Measurements from ENCODE around the gene S1PR3.

Gene S1PR3

GRCh38 chr9:88996046-88996920, 5.0 kb downstream of the S1PR3 start:
- no peak overlapping the region for H3K4me2 ChIP-seq (ENCODE audit: low read length)
- no peak overlapping the region for H3K27ac ChIP-seq (ENCODE audit: low read depth, low read length)
- H3K4me3 ChIP-seq (ENCODE audit: low read length), result no peak overlapping the region
- H4K20me1 ChIP-seq (ENCODE audit: control insufficient read depth, insufficient read depth, low read depth, low read length), result no peaks in the 10 kb centered on the region
- no peaks in the 10 kb centered on the region for H3K9me3 ChIP-seq (ENCODE audit: control insufficient read depth, insufficient read depth, low read length)
- H3K36me3 ChIP-seq (ENCODE audit: control insufficient read depth, low read length), result no peaks in the 10 kb centered on the region
- H3K4me1 ChIP-seq (ENCODE audit: control insufficient read depth, low read length), result no peaks in the 10 kb centered on the region
- H3K9me2 ChIP-seq (replicated peaks; ENCODE audit: control insufficient read depth, low read length), result no peaks in the 10 kb centered on the region
- TF ChIP-seq CTCF (IDR thresholded peaks at IDR 0.05; ENCODE audit: low read depth, low read length, poor library complexity, severe bottlenecking) (no peak), EZH2phosphoT487 (IDR thresholded peaks at IDR 0.05; ENCODE audit: borderline replicate concordance, low read length) (no peak)
- H3K27me3 ChIP-seq (ENCODE audit: control insufficient read depth, low read length), result no peaks in the 10 kb centered on the region
- H3F3A ChIP-seq (ENCODE audit: control insufficient read depth, insufficient read depth), result no peaks in the 10 kb centered on the region
- H3K79me2 ChIP-seq (ENCODE audit: control insufficient read depth, low read length), result no peaks in the 10 kb centered on the region

DNA sequence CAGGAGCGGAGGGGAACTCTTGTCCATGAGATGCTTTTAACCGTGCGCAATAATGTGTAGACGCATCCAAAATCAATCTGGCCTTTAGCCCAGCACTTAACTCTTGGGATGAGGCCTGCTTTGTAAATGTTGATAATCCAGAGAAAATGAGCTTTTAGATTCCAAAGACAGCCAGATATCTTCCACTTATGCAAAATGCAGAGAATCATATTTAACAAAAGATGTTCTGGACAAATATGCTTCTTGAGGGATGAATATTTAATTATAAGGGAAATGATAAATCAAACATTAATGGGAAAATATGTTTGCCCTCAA, 5.6 kb downstream of the S1PR3 start:
- Histone ChIP-seq H3K27me3 (ENCODE audit: control insufficient read depth, low read length) (no peaks in the 10 kb centered on the region), H3K36me3 (ENCODE audit: control insufficient read depth, low read length) (no peaks in the 10 kb centered on the region), H3K4me3 (ENCODE audit: low read length) (no peak overlapping the region), H3K27ac (ENCODE audit: low read depth, low read length) (no peak overlapping the region), H3K4me2 (ENCODE audit: low read length) (no peak overlapping the region), H3F3A (ENCODE audit: control insufficient read depth, insufficient read depth) (no peaks in the 10 kb centered on the region), H3K79me2 (ENCODE audit: control insufficient read depth, low read length) (no peaks in the 10 kb centered on the region), H4K20me1 (ENCODE audit: control insufficient read depth, insufficient read depth, low read depth, low read length) (no peaks in the 10 kb centered on the region), H3K4me1 (ENCODE audit: control insufficient read depth, low read length) (no peaks in the 10 kb centered on the region), H3K9me2 (replicated peaks; ENCODE audit: control insufficient read depth, low read length) (no peaks in the 10 kb centered on the region), H3K9me3 (ENCODE audit: control insufficient read depth, insufficient read depth, low read length) (no peaks in the 10 kb centered on the region)
- TF ChIP-seq EZH2phosphoT487 (IDR thresholded peaks at IDR 0.05; ENCODE audit: borderline replicate concordance, low read length) (no peak), CTCF (IDR thresholded peaks at IDR 0.05; ENCODE audit: low read depth, low read length, poor library complexity, severe bottlenecking) (no peak)

DNA sequence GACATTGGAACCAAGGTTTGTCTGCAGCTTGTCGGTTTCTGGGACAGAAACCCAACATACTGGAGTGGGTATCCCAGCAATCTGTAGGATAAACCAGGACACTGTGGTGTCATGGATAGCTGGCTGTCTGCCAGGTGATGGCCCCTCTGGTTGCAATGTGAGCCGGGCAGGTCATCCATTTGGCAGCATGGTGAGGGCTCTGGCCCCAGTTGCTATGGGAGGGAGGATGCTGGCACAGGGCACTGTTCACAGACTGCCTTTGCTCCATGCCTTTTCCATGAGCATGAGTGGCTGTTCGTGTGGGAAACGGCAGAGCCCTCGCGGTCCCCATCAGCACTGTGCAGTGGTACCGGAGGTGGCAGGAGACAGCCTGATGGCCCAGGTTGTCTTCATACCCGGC, 6.4 kb downstream of the S1PR3 start:
- Histone ChIP-seq H3K4me1 (ENCODE audit: control insufficient read depth, low read length) (no peaks in the 10 kb centered on the region), H3K79me2 (ENCODE audit: control insufficient read depth, low read length) (no peaks in the 10 kb centered on the region), H3K36me3 (ENCODE audit: control insufficient read depth, low read length) (no peaks in the 10 kb centered on the region), H3K27ac (ENCODE audit: low read depth, low read length) (no peak overlapping the region), H3K4me2 (ENCODE audit: low read length) (no peak overlapping the region), H4K20me1 (ENCODE audit: control insufficient read depth, insufficient read depth, low read depth, low read length) (no peaks in the 10 kb centered on the region), H3K9me3 (ENCODE audit: control insufficient read depth, insufficient read depth, low read length) (no peaks in the 10 kb centered on the region), H3F3A (ENCODE audit: control insufficient read depth, insufficient read depth) (no peaks in the 10 kb centered on the region), H3K9me2 (replicated peaks; ENCODE audit: control insufficient read depth, low read length) (no peaks in the 10 kb centered on the region), H3K4me3 (ENCODE audit: low read length) (no peak overlapping the region), H3K27me3 (ENCODE audit: control insufficient read depth, low read length) (no peaks in the 10 kb centered on the region)
- TF ChIP-seq CTCF (IDR thresholded peaks at IDR 0.05; ENCODE audit: low read depth, low read length, poor library complexity, severe bottlenecking), result no peak
- TF ChIP-seq EZH2phosphoT487 (IDR thresholded peaks at IDR 0.05; ENCODE audit: borderline replicate concordance, low read length), result no peak
